HG03457 (cell line): Measurements from ENCODE around the gene ANKRD49.

Source experiments
- ATAC-seq: cut with Tn5 transposase; IDR thresholded peaks from one replicate; pipeline ENCODE4 v1.9.1; 2021; ENCODE audit warnings: moderate number of reproducible peaks; ENCODE audit not compliant: unreplicated experiment

ANKRD49 gene

DNA sequence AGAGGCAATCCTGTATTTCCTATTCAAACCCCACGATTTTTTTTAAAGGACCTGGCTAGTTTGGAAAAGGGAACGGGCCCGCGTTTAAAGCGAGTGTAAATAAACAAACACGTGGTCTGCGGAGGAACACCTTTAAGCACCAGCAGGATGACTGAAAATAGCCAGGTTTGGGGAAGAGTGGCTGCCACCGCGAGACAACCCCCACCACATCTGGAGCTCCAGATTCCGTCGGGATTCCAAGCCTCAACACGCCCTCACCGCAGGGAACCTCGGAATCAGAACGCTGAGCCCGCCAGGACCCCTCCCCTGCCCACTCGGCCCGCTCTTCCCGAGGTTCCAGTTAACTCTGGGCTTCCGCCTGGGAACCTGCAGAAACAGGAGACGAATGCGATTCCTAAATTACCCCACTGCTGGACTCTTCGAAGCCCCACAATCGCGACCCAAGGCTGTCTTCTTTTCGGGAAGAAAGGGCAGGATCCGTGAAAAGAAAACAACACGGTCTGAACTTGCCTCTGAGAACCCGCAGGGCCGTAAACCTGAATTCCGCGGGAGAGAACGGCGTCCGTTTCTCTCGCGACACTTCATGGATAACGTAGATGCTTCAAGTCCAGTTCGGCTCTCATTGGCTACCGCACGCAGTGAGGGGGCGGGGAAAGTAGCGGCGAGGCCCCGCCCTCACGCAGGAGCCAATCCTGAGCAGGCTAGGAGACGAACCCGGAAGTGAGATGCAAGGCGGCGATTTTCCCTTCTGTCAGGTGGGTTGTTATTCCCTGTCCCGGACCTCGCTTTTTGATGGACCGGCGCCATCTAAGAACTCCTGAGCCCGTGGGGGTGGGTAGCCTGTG is at the start of gene ANKRD49, which contains the start of gene MRE11:
ANKRD49 (plus strand) TSS at position 704 of the 845 bp plus-strand sequence. CDS start 2,710 bp downstream, outside the sequence.
MRE11 (minus strand) TSS at position 564 of the 845 bp plus-strand sequence. CDS start 1,043 bp downstream, outside the sequence.
- ATAC-seq: peak; percentile 100

- no peak for ATAC-seq
Observed at GRCh38 chr11:94445641-94446040, 48.1 kb upstream of the ANKRD49 start.

GRCh38 chr11:94447149-94447548 is 46.6 kb upstream of the ANKRD49 start:
- no peak for ATAC-seq

GRCh38 chr11:94449029-94449428 is 44.8 kb upstream of the ANKRD49 start:
- no peak for ATAC-seq

- no peak for ATAC-seq
Observed at GRCh38 chr11:94449437-94449836, 44.3 kb upstream of the ANKRD49 start.

DNA sequence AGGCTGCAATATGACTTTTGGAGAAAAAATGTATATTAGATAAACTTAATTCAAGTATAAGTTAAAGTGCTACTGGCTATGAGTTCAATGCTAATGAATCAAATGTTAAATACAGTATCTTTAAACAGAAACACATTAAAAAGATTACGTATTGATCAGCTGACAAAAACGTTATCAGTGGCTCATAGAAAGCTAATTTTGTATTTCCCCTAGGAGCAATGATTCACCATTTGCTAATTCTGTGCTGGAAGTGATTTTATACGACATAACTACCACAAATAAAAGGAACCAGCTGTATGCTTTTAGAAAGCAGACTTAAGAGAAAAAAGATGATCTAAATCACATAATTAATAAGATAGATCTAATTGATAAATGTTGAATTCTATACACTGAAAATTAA is 43.7 kb upstream of the ANKRD49 start:
- ATAC-seq: no peak

DNA sequence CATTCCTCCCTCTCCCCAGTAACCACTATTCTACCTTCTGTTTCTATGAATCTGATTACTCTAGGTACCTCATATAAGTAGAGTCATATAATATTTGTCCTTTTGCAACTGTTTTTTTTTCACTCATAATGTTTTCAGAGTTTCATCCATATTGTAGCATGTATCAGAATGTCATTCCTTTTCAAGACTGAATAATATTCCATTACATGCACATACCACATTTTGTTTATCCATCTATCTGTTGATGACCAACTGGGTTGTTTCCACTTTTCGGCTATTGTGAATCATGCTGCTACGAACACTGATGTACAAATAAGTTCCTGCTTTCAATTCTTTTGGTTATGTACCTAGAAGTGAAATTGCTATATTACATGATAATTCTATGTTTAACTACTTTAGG is 40.8 kb upstream of the ANKRD49 start:
- no peak for ATAC-seq

DNA sequence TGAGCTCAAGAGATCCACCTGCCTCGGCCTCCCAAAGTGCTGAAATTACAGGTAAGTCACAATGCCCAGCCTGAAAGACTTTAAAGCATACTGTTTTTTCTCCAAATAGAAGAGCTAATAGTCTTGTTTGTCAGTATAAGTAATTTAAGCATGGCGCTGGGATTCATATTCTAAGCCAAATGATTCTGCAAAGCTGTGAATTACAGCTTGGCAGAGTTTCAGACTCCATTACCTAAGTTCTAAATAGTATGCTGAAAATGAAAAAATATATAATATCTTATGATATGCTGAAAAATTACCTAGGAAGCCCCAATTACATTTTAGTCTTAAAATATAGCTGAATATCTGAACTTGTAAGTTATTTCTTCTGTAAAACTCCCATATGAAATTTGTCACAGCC is 39.5 kb upstream of the ANKRD49 start:
- no peak for ATAC-seq

GRCh38 chr11:94455861-94456260 is 37.9 kb upstream of the ANKRD49 start:
- no peak for ATAC-seq

- no peak for ATAC-seq
Observed at GRCh38 chr11:94457118-94458029, 36.4 kb upstream of the ANKRD49 start.

- no peak for ATAC-seq
Observed at GRCh38 chr11:94459576-94459975, 34.2 kb upstream of the ANKRD49 start.

DNA sequence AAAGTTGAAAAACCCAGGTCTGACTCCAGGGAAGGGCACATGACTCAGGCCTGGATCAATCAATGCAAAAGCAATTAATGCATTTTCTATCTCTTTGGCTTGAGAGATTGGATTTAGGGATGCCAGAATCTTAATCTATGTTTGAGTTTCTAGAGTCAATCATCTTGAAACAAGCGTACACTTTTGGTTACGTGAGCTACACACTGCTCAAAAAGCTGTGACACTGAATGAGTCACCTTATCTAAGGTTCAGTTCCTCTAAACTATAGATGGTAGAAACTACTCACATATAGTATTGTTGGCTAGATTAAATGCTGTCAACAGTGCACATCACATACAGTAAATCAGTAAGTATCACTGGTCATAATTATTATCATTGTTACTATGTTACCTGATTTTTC is 24.4 kb upstream of the ANKRD49 start:
- ATAC-seq: peak; percentile 67

DNA sequence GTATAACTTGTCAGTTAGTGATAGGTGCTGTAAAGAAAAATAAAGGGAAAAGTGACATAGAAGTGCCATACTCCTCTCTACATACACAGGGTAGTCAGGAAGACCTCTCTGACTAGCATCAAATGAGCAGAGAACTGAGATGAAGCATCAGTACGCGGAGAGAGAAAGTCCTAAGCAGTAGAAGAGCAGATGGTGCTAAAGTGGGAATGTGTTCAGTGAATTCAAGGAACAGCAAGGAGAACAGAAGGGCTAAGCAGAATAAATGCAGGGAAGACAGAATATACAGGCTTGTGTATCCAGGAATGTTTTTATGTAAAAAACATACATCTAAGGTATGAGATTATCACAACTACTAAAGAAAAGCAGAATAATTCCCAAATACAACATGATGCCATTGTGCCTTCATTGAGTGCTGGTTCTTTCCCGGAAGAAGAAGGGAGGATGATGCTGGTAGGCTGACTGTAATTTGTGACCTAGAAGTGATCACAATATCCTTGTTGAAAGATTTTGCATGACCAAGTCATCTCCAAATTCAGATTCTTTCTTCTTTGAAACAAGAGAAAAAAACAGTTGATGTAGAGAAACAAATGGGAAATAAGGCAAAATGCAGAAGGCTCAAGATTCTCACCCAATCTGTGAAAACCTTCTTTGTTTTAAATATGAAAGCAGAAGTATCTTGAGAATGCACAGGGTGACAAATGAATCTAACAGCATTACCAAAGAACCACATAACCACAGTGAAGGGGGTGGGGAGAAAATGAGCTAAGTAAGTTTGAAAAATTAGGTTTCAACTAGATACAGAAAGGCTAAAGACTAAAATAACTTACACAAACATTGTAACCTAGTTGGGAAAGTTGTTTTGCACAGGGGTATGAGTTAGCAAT is 20.6 kb upstream of the ANKRD49 start:
- ATAC-seq: peak; percentile 80

- no peak for ATAC-seq
Observed at GRCh38 chr11:94477624-94478023, 16.2 kb upstream of the ANKRD49 start.

DNA sequence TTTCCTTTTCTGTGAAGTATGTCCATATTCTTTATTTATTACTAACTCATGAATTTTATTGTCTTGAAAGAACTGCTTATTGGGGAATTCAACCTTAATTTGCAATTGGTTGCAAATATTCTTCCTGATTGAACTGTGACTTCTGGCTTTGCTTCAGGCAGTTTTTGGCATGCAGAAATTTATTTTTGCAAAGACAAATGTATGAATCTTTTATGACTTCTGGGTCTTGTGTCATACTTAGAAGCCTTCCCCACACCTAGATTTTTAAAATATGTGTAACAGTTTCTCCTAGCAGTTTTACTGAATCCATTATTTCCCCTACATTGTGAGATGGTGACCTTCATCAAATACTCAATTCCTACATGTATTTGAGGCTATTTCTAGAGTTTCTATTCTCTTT is 12.4 kb upstream of the ANKRD49 start:
- ATAC-seq: no peak

DNA sequence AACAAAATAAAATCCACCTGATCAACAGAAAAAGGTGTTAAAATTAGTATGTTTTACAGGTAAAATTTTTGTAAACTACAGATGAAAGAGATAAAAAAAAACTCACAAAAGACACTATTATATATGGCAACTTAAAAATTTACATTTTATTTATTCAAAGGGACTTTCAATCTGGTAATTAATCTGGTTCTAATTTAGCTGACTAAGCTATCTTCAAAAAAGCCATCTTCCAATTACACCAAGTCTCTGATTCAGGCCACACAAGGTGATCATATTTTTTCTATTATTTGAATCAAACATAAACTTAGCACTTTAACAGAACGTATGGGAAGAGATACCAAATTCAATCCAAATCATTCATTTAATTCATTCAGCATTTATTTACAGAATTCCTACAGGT is 7.7 kb upstream of the ANKRD49 start:
- no peak for ATAC-seq

GRCh38 chr11:94494126-94494680 is 419 bp downstream of the ANKRD49 start:
- ATAC-seq: peak; percentile 45

DNA sequence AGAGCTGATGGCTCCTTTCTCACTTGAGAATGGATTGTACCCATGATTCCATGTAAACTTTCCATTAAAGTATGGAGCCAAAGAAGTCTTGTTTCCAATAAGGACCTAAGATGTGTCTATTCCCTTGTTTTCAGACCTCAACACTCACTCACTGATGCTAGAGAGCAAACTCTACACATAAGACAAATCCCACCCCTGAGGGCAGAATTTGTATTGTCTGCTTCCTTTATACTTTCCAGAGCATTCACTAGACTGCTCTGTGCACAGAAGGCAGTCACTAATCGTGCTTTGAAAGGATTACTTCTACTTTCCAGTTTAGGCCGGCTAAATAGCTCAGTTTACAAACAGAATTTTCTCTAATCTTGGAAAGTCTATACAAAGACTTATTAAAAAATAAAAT is 6.4 kb downstream of the ANKRD49 start:
- no peak for ATAC-seq

DNA sequence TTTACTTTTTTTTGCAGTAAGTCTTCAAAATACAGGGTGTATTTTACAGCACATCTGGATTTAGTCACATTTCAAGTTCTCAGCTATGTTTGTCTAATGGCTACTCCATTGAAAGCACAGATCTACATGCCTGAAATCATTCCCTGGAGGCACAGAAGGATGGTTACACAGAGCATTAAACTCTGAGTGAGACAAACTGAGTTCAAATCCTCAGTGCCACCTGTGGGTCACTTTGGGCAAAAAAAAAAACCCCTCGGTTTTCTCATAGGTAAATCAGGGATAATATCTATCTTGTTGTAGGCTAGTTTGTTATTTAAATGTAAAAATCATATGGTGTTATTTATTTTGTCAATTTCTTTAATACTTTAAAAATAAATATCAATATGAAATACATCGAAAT is 7.7 kb downstream of the ANKRD49 start:
- ATAC-seq: no peak

DNA sequence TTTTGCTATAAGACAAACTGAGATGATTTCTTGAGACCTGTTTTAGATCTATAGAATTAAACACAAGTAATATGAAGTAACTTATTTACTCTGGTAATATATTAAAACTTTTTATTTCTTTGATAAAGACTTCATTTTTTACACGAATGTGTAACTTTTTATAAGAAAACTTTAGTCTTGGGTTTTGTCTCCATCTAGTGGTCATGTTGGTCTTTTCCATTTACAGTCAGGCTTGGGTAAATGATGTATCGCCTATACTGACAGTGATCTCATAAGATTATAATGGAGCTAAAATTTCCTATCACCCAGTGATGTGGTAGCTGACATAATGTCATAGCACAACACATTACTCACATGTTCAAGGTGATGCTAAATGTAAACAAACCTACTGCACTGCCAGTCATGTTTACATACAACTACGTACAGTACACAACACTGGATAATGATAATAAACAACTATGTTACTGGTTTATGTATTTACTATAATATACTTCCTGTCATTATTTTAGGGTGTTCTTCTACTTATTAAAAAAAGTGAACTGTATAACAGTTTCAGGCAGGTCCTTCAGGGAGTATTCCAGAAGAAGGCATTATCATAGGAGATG is 11.0 kb downstream of the ANKRD49 start:
- no peak for ATAC-seq
